GM21576 (cell line): ENCODE data around the gene HDGFL2.
"Not testable (repeated sequence)": the region's sequence is repeated elsewhere in the genome, so short reads cannot be mapped to it uniquely, and the experiment has no call there.

Experiments used
- ATAC-seq: cut with Tn5 transposase; IDR thresholded peaks from one replicate; pipeline ENCODE4 v1.9.1; 2021; ENCODE audit warnings: mild to moderate bottlenecking, moderate library complexity; ENCODE audit not compliant: unreplicated experiment

Gene HDGFL2

GRCh38 chr19:4529924-4530522 lies 57.9 kb downstream of the HDGFL2 start:
- ATAC-seq = no peak

GRCh38 chr19:4531562-4532165 lies 59.6 kb downstream of the HDGFL2 start:
- no peak for ATAC-seq

DNA sequence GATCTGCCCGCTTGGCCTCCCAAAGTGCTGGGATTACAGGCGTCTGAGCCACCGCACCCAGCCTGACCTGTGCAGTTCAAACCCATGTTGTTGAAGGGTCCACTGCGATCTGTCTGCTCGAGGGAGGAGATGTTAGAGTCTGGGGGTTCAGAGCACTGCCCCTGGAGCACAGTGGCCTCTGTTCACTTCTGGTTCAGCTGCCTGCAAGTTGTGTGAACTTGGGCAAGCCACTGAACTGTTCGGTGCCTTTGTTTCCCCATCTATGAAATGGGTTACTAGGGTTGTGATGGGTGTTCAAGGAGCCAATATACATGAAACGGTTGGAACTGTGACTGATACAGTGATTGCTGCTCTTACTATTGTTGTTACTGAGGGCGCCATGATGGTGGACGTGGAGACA lies 61.2 kb downstream of the HDGFL2 start:
- ATAC-seq = no peak

GRCh38 chr19:4533835-4534424 lies 61.8 kb downstream of the HDGFL2 start:
- ATAC-seq = no peak

- ATAC-seq = no peak
Measured at GRCh38 chr19:4534836-4535658, 63.0 kb downstream of the HDGFL2 start, which contains the start of gene PLIN5. TSS of gene PLIN5 (minus strand) at chr19:4535224. CDS start at chr19:4534074, 1,150 bp downstream.

GRCh38 chr19:4536798-4537197 lies 64.7 kb downstream of the HDGFL2 start:
- ATAC-seq = no peak

DNA sequence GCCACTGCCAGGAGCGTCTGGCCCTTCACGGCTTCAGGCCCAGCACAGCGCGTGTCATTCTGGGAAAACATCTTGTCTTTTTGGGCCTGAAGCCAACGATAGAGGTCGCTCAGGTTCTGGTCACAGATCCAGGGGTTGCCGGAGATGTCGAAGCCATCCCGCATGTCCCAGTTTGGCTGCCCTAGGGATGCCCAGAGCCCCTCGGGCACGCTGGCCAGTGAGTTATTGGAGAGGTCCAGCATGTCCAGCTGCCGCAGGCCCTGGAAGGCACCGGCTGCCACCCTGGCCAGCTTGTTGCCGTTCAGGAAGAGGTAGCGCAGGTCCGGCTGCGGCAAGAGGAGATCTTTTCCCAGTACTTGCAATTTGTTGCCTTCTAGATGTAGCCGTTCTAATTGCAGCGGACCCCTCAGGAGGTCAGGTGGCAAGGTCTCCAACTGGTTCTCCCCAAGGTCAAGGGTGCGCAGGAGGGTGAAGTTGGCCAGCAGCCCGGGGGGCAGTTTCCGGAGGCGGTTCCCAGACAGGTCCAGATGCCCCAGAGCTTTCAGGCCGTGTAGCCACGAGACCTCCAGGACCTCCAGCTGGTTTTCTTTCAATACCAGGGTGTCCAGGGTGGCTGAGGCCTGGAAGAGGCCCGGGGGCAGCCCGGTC lies 66.0 kb downstream of the HDGFL2 start:
- no peak for ATAC-seq

- ATAC-seq = no peak
Measured at GRCh38 chr19:4538601-4538954, 66.5 kb downstream of the HDGFL2 start.

GRCh38 chr19:4539169-4539692 lies 67.1 kb downstream of the HDGFL2 start:
- ATAC-seq = no peak

GRCh38 chr19:4539693-4540581 lies 67.8 kb downstream of the HDGFL2 start, which contains the start of gene LRG1:
TSS of gene LRG1 (minus strand) at chr19:4540036. CDS start at chr19:4540013, 23 bp downstream.
- no peak for ATAC-seq

- no peak for ATAC-seq
Measured at GRCh38 chr19:4541114-4541805, 69.2 kb downstream of the HDGFL2 start.

DNA sequence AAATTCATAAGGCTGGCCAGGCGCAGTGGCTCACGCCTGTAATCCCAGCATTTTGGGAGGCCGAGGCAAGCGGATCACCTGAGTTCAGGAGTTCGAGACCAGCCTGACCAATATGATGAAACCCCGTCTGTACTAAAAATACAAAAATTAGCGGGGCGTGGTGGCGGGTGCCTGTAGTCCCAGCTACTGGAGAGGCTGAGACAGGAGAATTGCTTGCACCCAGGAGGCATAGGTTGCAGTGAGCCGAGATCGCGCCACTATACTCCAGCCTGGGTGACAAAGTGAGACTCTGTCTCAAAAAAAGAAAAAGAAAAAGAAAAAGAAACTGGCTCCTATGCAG lies 69.7 kb downstream of the HDGFL2 start:
- ATAC-seq = not testable (repeated sequence)

DNA sequence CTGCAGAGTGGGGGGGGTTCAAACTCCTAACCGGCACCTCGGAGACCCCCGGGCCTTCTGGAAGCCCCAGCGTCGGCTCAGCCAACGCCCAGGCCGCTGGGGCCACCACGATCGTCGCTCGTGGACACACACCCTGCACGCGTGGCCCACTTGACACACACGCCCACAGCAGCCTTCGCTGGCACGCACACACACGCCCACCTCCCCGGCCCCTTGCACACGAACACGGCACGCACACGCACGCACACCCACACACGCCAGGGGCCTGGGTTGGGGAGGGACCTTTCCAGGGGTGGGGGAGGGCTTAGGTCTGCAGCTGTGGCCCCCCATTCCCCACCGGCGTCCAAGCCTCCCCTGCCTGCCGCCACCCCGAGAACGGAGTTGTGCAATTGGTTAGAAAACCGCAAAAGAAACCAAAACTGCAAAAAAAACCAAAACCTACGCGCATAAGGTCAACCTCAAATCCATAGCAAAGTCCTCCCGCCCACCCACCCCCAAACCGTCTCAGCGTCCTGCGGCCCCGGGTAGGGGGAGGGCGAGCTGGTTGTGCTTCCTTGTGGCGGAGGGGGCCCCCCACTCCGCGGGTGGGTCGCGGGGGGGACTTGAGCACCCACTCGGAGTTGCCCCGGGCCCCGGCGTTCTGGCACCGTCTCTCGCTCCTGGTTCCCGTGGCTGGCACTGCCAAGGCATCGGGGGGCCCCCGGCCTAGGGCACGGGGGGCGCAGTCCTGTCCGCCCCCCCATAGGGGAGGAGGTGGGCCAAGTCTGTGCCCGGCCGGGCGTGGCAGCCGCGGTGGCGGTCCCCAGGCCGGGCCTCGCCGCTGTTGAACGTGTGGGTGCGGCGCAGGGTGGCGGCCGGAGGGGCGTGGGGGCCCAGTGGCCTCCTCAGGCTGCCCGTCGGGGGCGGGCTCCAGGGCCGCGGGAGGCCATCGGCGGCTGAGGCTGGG lies 71.1 kb downstream of the HDGFL2 start:
- no peak for ATAC-seq

GRCh38 chr19:4543842-4544647 lies 71.9 kb downstream of the HDGFL2 start:
- ATAC-seq = no peak

GRCh38 chr19:4547303-4548237 lies 75.5 kb downstream of the HDGFL2 start:
- no peak for ATAC-seq

- no peak for ATAC-seq
Measured at GRCh38 chr19:4548238-4548584, 76.1 kb downstream of the HDGFL2 start.
